PC-9 (cell line): ENCODE results near the gene ZNF638. TPM values are rescaled to one million over a fixed set of nuclear protein-coding genes. Genes with fewer than 3 reads are reported as not detected.

ENCODE experiments used
- BruUV-seq: library from RNA; stranded (reverse); fragments of 400-500 nt; replicated peaks from 2 replicates; lab custom pipeline; 2021; lab: Mats Ljungman, UMichigan
- CTCF ChIA-PET: fragments of 300-600 bp; sonication (Branson Sonifier 250); formaldehyde crosslinking; loops from one replicate; lab custom pipeline; 2022; ENCODE audit warnings: antibody characterized with exemption; lab: Charles Lee
- POLR2A ChIA-PET: fragments of 300-600 bp; sonication (Branson Sonifier 250); formaldehyde crosslinking; loops from one replicate; lab custom pipeline; 2022; ENCODE audit warnings: antibody characterized with exemption; ENCODE audit not compliant: unreplicated experiment; lab: Charles Lee
- DNase-seq, 2 experiments: peaks; one replicate each; pipeline versions ENCODE4 v3.0.0 to v3.0.0-alpha.2; 2015 to 2022; ENCODE audit warnings: mixed read lengths in 1 of 2
- H2AFZ ChIP-seq: fragments of 200-600 bp; sonication (generic); 2 replicates; pipeline ENCODE4 v1.8.1; 2017; ENCODE audit warnings: antibody characterized with exemption
- H3F3A ChIP-seq: fragments of 200-600 bp; sonication (generic); 2 replicates; pipeline ENCODE4 v1.8.1; 2017; ENCODE audit warnings: antibody characterized with exemption, mild to moderate bottlenecking, low read depth; ENCODE audit not compliant: insufficient read depth
- H3K27ac ChIP-seq: fragments of 200-600 bp; sonication (generic); 2 replicates; pipeline ENCODE4 v1.6.1; 2016; ENCODE audit warnings: mixed run types
- H3K27me3 ChIP-seq: fragments of 200-600 bp; sonication (generic); 2 replicates; pipeline ENCODE4 v1.6.1; 2016; ENCODE audit warnings: low read depth, mixed run types; ENCODE audit not compliant: insufficient read depth
- H3K36me3 ChIP-seq: fragments of 200-600 bp; sonication (generic); 2 replicates; pipeline ENCODE4 v1.6.1; 2016; ENCODE audit warnings: low read depth, mixed run types
- H3K4me1 ChIP-seq: fragments of 200-600 bp; sonication (generic); replicated peaks from 2 replicates; pipeline ENCODE4 v1.6.1; 2016; ENCODE audit warnings: mixed run types; ENCODE audit not compliant: insufficient read depth
- H3K4me2 ChIP-seq: fragments of 200-600 bp; sonication (generic); 2 replicates; pipeline ENCODE4 v1.6.1; 2017; ENCODE audit warnings: mixed run types
- H3K4me3 ChIP-seq: fragments of 200-600 bp; sonication (generic); 2 replicates; pipeline ENCODE4 v1.6.1; 2016; ENCODE audit warnings: mixed run types
- H3K79me2 ChIP-seq: fragments of 200-600 bp; sonication (generic); 2 replicates; pipeline ENCODE4 v1.6.1; 2017; ENCODE audit warnings: low read depth, mixed run types
- H3K9me2 ChIP-seq: fragments of 200-600 bp; sonication (generic); 2 replicates; pipeline ENCODE4 v1.8.1; 2017; ENCODE audit warnings: mild to moderate bottlenecking; ENCODE audit not compliant: insufficient read depth
- H3K9me3 ChIP-seq: fragments of 200-600 bp; sonication (generic); 2 replicates; pipeline ENCODE4 v1.8.1; 2016; ENCODE audit warnings: low read depth; ENCODE audit not compliant: insufficient read depth
- H4K20me1 ChIP-seq: fragments of 200-600 bp; sonication (generic); 2 replicates; pipeline ENCODE4 v1.8.1; 2017; ENCODE audit not compliant: insufficient read depth
- EZH2 ChIP-seq: fragments of 200-600 bp; sonication (generic); IDR thresholded peaks from 2 replicates; pipeline ENCODE4 v1.8.0; 2017; ENCODE audit warnings: antibody characterized with exemption, low read depth
- intact Hi-C: fragments of 100-400 bp; cut with micrococcal nuclease; formaldehyde crosslinking; loops from one replicate; pipeline ENCODE4 v1.10.0; 2022; ENCODE audit not compliant: unreplicated experiment
- total RNA-seq: library from RNA; stranded (reverse); gene quantifications from 2 replicates; pipeline ENCODE4 v1.2.3, GENCODE V29; 2021
- TF ChIP-seq, protein P1 (sequence below): fragments of 200-600 bp; sonication (generic); conservative IDR thresholded peaks from 2 replicates; pipeline ENCODE4 v1.6.1; 2017; ENCODE audit warnings: mixed run types, antibody characterized with exemption, mild to moderate bottlenecking, moderate library complexity

Gene ZNF638
- total RNA-seq, 1 experiment from 2014 or later: 109 TPM

DNA sequence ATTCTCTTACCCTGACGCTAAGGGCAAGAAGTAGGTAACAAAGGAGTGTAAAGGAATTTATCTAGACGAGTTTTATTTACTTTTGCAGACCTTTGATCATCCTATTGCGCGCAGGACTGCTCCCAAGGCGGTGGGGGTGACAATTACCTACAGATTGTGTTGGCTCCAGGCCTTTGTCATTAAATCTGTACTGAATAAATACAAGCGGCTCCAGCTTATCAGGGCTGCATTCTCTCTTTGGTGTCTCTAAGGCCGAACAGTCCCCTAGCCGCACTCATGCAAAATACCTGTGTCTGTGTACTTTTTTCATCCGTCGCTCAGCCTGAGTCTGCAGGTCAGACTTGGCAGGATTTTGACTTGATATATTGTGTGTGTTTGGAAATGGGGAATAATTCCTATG, 63.9 kb downstream of the ZNF638 start:
- no peak for TF ChIP-seq EZH2
- TF ChIP-seq, protein P1, sequence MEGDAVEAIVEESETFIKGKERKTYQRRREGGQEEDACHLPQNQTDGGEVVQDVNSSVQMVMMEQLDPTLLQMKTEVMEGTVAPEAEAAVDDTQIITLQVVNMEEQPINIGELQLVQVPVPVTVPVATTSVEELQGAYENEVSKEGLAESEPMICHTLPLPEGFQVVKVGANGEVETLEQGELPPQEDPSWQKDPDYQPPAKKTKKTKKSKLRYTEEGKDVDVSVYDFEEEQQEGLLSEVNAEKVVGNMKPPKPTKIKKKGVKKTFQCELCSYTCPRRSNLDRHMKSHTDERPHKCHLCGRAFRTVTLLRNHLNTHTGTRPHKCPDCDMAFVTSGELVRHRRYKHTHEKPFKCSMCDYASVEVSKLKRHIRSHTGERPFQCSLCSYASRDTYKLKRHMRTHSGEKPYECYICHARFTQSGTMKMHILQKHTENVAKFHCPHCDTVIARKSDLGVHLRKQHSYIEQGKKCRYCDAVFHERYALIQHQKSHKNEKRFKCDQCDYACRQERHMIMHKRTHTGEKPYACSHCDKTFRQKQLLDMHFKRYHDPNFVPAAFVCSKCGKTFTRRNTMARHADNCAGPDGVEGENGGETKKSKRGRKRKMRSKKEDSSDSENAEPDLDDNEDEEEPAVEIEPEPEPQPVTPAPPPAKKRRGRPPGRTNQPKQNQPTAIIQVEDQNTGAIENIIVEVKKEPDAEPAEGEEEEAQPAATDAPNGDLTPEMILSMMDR: no peak
- POLR2A ChIA-PET: no interaction called here
- 0 out of 2 replicates have a peak, but pooled peaks cover 12% of the 10 kb centered on the region for H3F3A ChIP-seq
- no TSS peak for BruUV-seq
- H3K9me2 ChIP-seq: no peaks in the 10 kb centered on the region
- no peak overlapping the region for H3K27ac ChIP-seq
- no peaks in the 10 kb centered on the region for H3K9me3 ChIP-seq
- intact Hi-C loops: no loop called here
- CTCF ChIA-PET: no interaction called here
- no peak overlapping the region for H2AFZ ChIP-seq
- H3K4me1 ChIP-seq: no peaks in the 10 kb centered on the region
- H3K79me2 ChIP-seq: no peaks in the 10 kb centered on the region
- H4K20me1 ChIP-seq: 0 out of 2 replicates have a peak, but pooled peaks cover 6% of the 10 kb centered on the region
- H3K4me2 ChIP-seq: no peak overlapping the region
- no peak for DNase-seq
- H3K36me3 ChIP-seq: peaks cover 37% of the 10 kb centered on the region
- H3K4me3 ChIP-seq: no peak overlapping the region
- H3K27me3 ChIP-seq: no peaks in the 10 kb centered on the region

GRCh38 chr2:71402427-71402826, 70.8 kb downstream of the ZNF638 start:
- H3K4me1 ChIP-seq: no peaks in the 10 kb centered on the region
- TF ChIP-seq, protein P1: no peak
- no peak for TF ChIP-seq EZH2
- H3K27ac ChIP-seq: no peak overlapping the region
- BruUV-seq: no TSS peak
- no peaks in the 10 kb centered on the region for H3K27me3 ChIP-seq
- no peaks in the 10 kb centered on the region for H3K9me3 ChIP-seq
- no peak overlapping the region for H3K4me2 ChIP-seq
- H3F3A ChIP-seq: peaks cover 24% of the 10 kb centered on the region; the same call in 1 of the 2 replicates
- ChIA-PET CTCF (no interaction called here), POLR2A (no interaction called here)
- H3K4me3 ChIP-seq: no peak overlapping the region
- peaks cover 57% of the 10 kb centered on the region for H3K36me3 ChIP-seq
- no peak overlapping the region for H2AFZ ChIP-seq
- 0 out of 2 replicates have a peak, but pooled peaks cover 11% of the 10 kb centered on the region for H4K20me1 ChIP-seq
- intact Hi-C loops: no loop called here
- no peaks in the 10 kb centered on the region for H3K79me2 ChIP-seq
- no peak for DNase-seq
- no peaks in the 10 kb centered on the region for H3K9me2 ChIP-seq

GRCh38 chr2:71409611-71410010, 78.0 kb downstream of the ZNF638 start:
- TF ChIP-seq, protein P1: no peak
- no peak for TF ChIP-seq EZH2
- no peaks in the 10 kb centered on the region for H4K20me1 ChIP-seq
- DNase-seq: no peak
- H3K4me2 ChIP-seq: no peak overlapping the region
- H3K36me3 ChIP-seq: peaks cover 44% of the 10 kb centered on the region
- no peaks in the 10 kb centered on the region for H3F3A ChIP-seq
- H3K9me2 ChIP-seq: no peaks in the 10 kb centered on the region
- no peak overlapping the region for H3K27ac ChIP-seq
- ChIA-PET POLR2A (no interaction called here), CTCF (no interaction called here)
- H2AFZ ChIP-seq: no peak overlapping the region
- no peak overlapping the region for H3K4me3 ChIP-seq
- H3K27me3 ChIP-seq: no peaks in the 10 kb centered on the region
- no peaks in the 10 kb centered on the region for H3K9me3 ChIP-seq
- no peaks in the 10 kb centered on the region for H3K4me1 ChIP-seq
- intact Hi-C loops: no loop called here
- no TSS peak for BruUV-seq
- no peaks in the 10 kb centered on the region for H3K79me2 ChIP-seq
